ENCODE measurements around the gene ATP2B3. TPM values are rescaled to one million over a fixed set of nuclear protein-coding genes. Genes with fewer than 3 reads are reported as not detected.

The ATP2B3 gene
- total and polyA plus RNA-seq, 2 experiments from 2014 or later = 0.17 TPM; not detected in 1

DNA sequence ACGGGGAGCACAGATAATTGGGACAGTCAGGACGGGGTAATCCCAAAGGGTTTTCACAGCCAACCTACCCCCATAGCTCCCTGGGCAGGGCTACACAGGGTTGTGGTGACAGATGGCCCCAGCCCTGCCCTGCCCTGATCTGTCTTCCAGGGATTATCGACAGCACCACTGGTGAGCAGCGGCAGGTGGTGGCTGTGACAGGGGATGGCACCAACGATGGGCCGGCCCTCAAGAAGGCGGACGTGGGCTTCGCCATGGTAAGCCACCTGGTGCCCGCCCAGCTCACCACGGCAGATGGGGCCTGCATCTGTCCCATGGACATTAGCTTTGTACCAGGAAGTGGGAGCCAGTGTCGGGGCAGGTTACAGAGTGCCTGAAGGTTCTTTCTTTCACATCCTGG lies 39.3 kb downstream of the ATP2B3 start:
- Mint-ChIP-seq H3K4me3 (no peak overlapping the region), H3K9me3 (no peaks in the 10 kb centered on the region), H3K27me3 (ENCODE audit: insufficient read depth, low read depth, poor library complexity) (peaks cover 5% of the 10 kb centered on the region), H3K27ac (no peak overlapping the region), H3K36me3 (ENCODE audit: low read depth) (no peaks in the 10 kb centered on the region), H3K4me1 (no peaks in the 10 kb centered on the region)
- no peaks in the 10 kb centered on the region for H3K4me1 ChIP-seq (ENCODE audit: insufficient read depth)
- H3K27me3 ChIP-seq (ENCODE audit: insufficient read depth) = no peaks in the 10 kb centered on the region
- no peaks in the 10 kb centered on the region for H3K79me2 ChIP-seq (replicated peaks; ENCODE audit: insufficient read depth)
- H3K9me2 ChIP-seq (ENCODE audit: insufficient read depth) = no peaks in the 10 kb centered on the region
- ATAC-seq (no peak), DNase-seq (ENCODE audit: low spot score) (no peak)
- H2AFZ ChIP-seq = no peak overlapping the region
- TF ChIP-seq, protein P1, sequence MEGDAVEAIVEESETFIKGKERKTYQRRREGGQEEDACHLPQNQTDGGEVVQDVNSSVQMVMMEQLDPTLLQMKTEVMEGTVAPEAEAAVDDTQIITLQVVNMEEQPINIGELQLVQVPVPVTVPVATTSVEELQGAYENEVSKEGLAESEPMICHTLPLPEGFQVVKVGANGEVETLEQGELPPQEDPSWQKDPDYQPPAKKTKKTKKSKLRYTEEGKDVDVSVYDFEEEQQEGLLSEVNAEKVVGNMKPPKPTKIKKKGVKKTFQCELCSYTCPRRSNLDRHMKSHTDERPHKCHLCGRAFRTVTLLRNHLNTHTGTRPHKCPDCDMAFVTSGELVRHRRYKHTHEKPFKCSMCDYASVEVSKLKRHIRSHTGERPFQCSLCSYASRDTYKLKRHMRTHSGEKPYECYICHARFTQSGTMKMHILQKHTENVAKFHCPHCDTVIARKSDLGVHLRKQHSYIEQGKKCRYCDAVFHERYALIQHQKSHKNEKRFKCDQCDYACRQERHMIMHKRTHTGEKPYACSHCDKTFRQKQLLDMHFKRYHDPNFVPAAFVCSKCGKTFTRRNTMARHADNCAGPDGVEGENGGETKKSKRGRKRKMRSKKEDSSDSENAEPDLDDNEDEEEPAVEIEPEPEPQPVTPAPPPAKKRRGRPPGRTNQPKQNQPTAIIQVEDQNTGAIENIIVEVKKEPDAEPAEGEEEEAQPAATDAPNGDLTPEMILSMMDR (conservative IDR thresholded peaks at IDR 0.05; ENCODE audit: low read depth in 2 of 2) = no peak
- TF ChIP-seq, protein P2, sequence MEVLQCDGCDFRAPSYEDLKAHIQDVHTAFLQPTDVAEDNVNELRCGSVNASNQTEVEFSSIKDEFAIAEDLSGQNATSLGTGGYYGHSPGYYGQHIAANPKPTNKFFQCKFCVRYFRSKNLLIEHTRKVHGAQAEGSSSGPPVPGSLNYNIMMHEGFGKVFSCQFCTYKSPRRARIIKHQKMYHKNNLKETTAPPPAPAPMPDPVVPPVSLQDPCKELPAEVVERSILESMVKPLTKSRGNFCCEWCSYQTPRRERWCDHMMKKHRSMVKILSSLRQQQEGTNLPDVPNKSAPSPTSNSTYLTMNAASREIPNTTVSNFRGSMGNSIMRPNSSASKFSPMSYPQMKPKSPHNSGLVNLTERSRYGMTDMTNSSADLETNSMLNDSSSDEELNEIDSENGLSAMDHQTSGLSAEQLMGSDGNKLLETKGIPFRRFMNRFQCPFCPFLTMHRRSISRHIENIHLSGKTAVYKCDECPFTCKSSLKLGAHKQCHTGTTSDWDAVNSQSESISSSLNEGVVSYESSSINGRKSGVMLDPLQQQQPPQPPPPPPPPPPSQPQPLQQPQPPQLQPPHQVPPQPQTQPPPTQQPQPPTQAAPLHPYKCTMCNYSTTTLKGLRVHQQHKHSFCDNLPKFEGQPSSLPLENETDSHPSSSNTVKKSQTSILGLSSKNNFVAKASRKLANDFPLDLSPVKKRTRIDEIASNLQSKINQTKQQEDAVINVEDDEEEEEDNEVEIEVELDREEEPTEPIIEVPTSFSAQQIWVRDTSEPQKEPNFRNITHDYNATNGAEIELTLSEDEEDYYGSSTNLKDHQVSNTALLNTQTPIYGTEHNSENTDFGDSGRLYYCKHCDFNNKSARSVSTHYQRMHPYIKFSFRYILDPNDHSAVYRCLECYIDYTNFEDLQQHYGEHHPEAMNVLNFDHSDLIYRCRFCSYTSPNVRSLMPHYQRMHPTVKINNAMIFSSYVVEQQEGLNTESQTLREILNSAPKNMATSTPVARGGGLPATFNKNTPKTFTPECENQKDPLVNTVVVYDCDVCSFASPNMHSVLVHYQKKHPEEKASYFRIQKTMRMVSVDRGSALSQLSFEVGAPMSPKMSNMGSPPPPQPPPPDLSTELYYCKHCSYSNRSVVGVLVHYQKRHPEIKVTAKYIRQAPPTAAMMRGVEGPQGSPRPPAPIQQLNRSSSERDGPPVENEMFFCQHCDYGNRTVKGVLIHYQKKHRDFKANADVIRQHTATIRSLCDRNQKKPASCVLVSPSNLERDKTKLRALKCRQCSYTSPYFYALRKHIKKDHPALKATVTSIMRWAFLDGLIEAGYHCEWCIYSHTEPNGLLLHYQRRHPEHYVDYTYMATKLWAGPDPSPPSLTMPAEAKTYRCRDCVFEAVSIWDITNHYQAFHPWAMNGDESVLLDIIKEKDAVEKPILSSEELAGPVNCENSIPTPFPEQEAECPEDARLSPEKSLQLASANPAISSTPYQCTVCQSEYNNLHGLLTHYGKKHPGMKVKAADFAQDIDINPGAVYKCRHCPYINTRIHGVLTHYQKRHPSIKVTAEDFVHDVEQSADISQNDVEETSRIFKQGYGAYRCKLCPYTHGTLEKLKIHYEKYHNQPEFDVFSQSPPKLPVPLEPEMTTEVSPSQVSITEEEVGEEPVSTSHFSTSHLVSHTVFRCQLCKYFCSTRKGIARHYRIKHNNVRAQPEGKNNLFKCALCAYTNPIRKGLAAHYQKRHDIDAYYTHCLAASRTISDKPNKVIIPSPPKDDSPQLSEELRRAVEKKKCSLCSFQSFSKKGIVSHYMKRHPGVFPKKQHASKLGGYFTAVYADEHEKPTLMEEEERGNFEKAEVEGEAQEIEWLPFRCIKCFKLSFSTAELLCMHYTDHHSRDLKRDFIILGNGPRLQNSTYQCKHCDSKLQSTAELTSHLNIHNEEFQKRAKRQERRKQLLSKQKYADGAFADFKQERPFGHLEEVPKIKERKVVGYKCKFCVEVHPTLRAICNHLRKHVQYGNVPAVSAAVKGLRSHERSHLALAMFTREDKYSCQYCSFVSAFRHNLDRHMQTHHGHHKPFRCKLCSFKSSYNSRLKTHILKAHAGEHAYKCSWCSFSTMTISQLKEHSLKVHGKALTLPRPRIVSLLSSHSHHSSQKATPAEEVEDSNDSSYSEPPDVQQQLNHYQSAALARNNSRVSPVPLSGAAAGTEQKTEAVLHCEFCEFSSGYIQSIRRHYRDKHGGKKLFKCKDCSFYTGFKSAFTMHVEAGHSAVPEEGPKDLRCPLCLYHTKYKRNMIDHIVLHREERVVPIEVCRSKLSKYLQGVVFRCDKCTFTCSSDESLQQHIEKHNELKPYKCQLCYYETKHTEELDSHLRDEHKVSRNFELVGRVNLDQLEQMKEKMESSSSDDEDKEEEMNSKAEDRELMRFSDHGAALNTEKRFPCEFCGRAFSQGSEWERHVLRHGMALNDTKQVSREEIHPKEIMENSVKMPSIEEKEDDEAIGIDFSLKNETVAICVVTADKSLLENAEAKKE (CRISPR knock-in tag; IDR thresholded peaks at IDR 0.05) = no peak
- no peak for TF ChIP-seq EZH2 (IDR thresholded peaks at IDR 0.05; ENCODE audit: low read depth, unreplicated experiment)
- TF ChIP-seq CREB1 (CRISPR knock-in tag; IDR thresholded peaks at IDR 0.05; ENCODE audit: low read depth) = no peak
- TF ChIP-seq, protein P3, sequence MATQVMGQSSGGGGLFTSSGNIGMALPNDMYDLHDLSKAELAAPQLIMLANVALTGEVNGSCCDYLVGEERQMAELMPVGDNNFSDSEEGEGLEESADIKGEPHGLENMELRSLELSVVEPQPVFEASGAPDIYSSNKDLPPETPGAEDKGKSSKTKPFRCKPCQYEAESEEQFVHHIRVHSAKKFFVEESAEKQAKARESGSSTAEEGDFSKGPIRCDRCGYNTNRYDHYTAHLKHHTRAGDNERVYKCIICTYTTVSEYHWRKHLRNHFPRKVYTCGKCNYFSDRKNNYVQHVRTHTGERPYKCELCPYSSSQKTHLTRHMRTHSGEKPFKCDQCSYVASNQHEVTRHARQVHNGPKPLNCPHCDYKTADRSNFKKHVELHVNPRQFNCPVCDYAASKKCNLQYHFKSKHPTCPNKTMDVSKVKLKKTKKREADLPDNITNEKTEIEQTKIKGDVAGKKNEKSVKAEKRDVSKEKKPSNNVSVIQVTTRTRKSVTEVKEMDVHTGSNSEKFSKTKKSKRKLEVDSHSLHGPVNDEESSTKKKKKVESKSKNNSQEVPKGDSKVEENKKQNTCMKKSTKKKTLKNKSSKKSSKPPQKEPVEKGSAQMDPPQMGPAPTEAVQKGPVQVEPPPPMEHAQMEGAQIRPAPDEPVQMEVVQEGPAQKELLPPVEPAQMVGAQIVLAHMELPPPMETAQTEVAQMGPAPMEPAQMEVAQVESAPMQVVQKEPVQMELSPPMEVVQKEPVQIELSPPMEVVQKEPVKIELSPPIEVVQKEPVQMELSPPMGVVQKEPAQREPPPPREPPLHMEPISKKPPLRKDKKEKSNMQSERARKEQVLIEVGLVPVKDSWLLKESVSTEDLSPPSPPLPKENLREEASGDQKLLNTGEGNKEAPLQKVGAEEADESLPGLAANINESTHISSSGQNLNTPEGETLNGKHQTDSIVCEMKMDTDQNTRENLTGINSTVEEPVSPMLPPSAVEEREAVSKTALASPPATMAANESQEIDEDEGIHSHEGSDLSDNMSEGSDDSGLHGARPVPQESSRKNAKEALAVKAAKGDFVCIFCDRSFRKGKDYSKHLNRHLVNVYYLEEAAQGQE (IDR thresholded peaks at IDR 0.05; ENCODE audit: unreplicated experiment) = no peak
- no peak for TF ChIP-seq EZH2phosphoT487 (IDR thresholded peaks at IDR 0.05; ENCODE audit: unreplicated experiment)
- TF ChIP-seq, protein P4, sequence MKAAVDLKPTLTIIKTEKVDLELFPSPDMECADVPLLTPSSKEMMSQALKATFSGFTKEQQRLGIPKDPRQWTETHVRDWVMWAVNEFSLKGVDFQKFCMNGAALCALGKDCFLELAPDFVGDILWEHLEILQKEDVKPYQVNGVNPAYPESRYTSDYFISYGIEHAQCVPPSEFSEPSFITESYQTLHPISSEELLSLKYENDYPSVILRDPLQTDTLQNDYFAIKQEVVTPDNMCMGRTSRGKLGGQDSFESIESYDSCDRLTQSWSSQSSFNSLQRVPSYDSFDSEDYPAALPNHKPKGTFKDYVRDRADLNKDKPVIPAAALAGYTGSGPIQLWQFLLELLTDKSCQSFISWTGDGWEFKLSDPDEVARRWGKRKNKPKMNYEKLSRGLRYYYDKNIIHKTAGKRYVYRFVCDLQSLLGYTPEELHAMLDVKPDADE (IDR thresholded peaks at IDR 0.05) = no peak
- TF ChIP-seq ZNF331 (CRISPR knock-in tag; IDR thresholded peaks at IDR 0.05; ENCODE audit: low read depth) = no peak
- TF ChIP-seq NANOG (IDR thresholded peaks at IDR 0.05; ENCODE audit: borderline replicate concordance) = no peak
- TF ChIP-seq STAT1 (IDR thresholded peaks at IDR 0.05; ENCODE audit: unreplicated experiment) = no peak
- no peak for TF ChIP-seq POLR2AphosphoS5 (IDR thresholded peaks at IDR 0.05; ENCODE audit: low read depth)
- no peak for TF ChIP-seq JUNB (IDR thresholded peaks at IDR 0.05; ENCODE audit: unreplicated experiment)
- TF ChIP-seq ZNF114 (CRISPR knock-in tag; IDR thresholded peaks at IDR 0.05) = no peak
- no peaks in the 10 kb centered on the region for H3K36me3 ChIP-seq (ENCODE audit: insufficient read depth)
- H3K27ac ChIP-seq (ENCODE audit: low read depth) = no peak overlapping the region
- no peaks in the 10 kb centered on the region for H3F3A ChIP-seq (replicated peaks; ENCODE audit: low read depth)
- H3K4me3 ChIP-seq = no peak overlapping the region
- H4K20me1 ChIP-seq (replicated peaks; ENCODE audit: insufficient read depth) = no peaks in the 10 kb centered on the region
- no peak overlapping the region for H3K4me2 ChIP-seq

Data from GM23338 (cell line).